Coronary artery (tissue), 2 donors: ENCODE data around the gene RCOR1.

Source experiments
- DNase-seq: peaks from one replicate; pipeline ENCODE4 v3.0.0-alpha.2; 2017; ENCODE audit warnings: low spot score
- H3K27ac ChIP-seq, 2 donors: fragments of 200-600 bp; sonication (generic); one replicate each; pipeline ENCODE4 v1.5.1; 2016 to 2019
- H3K4me3 ChIP-seq: fragments of 200-600 bp; sonication (generic); 2 replicates; pipeline ENCODE4 v1.5.1; 2016; ENCODE audit warnings: mild to moderate bottlenecking, moderate library complexity
- TF ChIP-seq, protein P1 (sequence below): fragments of 200-600 bp; sonication (generic); IDR thresholded peaks from one replicate; pipeline ENCODE4 v1.5.1; 2019; ENCODE audit warnings: antibody characterized with exemption

The RCOR1 gene

GRCh38 chr14:102731101-102731870, 138.8 kb downstream of the RCOR1 start:
- DNase-seq: no peak
- no peak overlapping the region for H3K27ac ChIP-seq
- H3K4me3 ChIP-seq: no peak overlapping the region
- TF ChIP-seq, protein P1, sequence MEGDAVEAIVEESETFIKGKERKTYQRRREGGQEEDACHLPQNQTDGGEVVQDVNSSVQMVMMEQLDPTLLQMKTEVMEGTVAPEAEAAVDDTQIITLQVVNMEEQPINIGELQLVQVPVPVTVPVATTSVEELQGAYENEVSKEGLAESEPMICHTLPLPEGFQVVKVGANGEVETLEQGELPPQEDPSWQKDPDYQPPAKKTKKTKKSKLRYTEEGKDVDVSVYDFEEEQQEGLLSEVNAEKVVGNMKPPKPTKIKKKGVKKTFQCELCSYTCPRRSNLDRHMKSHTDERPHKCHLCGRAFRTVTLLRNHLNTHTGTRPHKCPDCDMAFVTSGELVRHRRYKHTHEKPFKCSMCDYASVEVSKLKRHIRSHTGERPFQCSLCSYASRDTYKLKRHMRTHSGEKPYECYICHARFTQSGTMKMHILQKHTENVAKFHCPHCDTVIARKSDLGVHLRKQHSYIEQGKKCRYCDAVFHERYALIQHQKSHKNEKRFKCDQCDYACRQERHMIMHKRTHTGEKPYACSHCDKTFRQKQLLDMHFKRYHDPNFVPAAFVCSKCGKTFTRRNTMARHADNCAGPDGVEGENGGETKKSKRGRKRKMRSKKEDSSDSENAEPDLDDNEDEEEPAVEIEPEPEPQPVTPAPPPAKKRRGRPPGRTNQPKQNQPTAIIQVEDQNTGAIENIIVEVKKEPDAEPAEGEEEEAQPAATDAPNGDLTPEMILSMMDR: no peak

GRCh38 chr14:102731871-102732800, 139.7 kb downstream of the RCOR1 start:
- no peak overlapping the region for H3K4me3 ChIP-seq
- no peak overlapping the region for H3K27ac ChIP-seq
- DNase-seq: no peak
- TF ChIP-seq, protein P1: no peak

- H3K27ac ChIP-seq: no peak overlapping the region
- H3K4me3 ChIP-seq: no peak overlapping the region
- DNase-seq: no peak
- TF ChIP-seq, protein P1: no peak
Measured at GRCh38 chr14:102732924-102733323, 140.5 kb downstream of the RCOR1 start.

- H3K27ac ChIP-seq: no peak overlapping the region
- TF ChIP-seq, protein P1: no peak
- no peak for DNase-seq
- no peak overlapping the region for H3K4me3 ChIP-seq
Measured at GRCh38 chr14:102733326-102733725, 140.9 kb downstream of the RCOR1 start.

- DNase-seq: no peak
- H3K4me3 ChIP-seq: no peak overlapping the region
- TF ChIP-seq, protein P1: no peak
- no peak overlapping the region for H3K27ac ChIP-seq
Measured at GRCh38 chr14:102734436-102734835, 142.0 kb downstream of the RCOR1 start.

DNA sequence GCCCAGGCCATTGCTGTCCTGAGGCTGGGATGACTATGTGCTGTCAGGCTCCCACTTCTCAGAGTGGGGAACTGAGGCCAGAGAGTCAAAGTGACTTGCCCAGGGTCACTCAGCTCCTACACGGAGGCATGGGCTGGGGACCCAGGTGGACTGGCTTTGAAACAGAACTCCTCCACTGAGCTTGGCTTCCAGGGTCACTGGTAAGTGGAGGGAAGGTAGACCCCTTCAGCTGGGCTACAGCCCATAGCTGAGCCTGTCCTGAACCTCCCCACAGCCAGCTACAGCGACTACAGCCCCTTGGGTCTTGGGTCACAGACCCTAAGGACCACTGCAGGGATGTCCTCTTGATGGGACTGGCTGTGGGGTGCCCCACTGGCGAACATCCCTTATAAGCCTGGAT, 144.5 kb downstream of the RCOR1 start:
- Histone ChIP-seq H3K27ac (no peak overlapping the region), H3K4me3 (no peak overlapping the region)
- DNase-seq: no peak
- TF ChIP-seq, protein P1: no peak
